HepG2 (cell line): ENCODE results near the gene PPP2R5D. TPM values are rescaled to one million over a fixed set of nuclear protein-coding genes. Genes with fewer than 3 reads are reported as not detected.

Experiments
- CHD2 ChIP-seq: IDR thresholded peaks from 2 replicates; pipeline ENCODE4 v1.6.1; 2011; ENCODE audit warnings: low read depth, low read length, improper control_type of control experiment
- DMTF1 ChIP-seq: sonication (generic); formaldehyde crosslinking; IDR thresholded peaks from 2 replicates; pipeline ENCODE4 v1.4.0; 2020; ENCODE audit warnings: mild to moderate bottlenecking, missing genetic modification reagents
- GATAD2A ChIP-seq: IDR thresholded peaks from 2 replicates; pipeline ENCODE4 v1.6.1; 2016
- HOXA5 ChIP-seq: sonication (generic); formaldehyde crosslinking; IDR thresholded peaks from 2 replicates; pipeline ENCODE4 v1.4.0; 2020; ENCODE audit warnings: missing genetic modification reagents
- IRF2 ChIP-seq: IDR thresholded peaks from 2 replicates; pipeline ENCODE4 v1.6.1; 2018; ENCODE audit warnings: missing genetic modification reagents, missing compliant biosample characterization
- ISX ChIP-seq: sonication (generic); formaldehyde crosslinking; conservative IDR thresholded peaks from 2 replicates; pipeline ENCODE4 v1.5.0; 2020; ENCODE audit warnings: missing genetic modification reagents
- JUND ChIP-seq: sonication (generic); formaldehyde crosslinking; IDR thresholded peaks from 2 replicates; pipeline ENCODE4 v1.8.0; 2022; ENCODE audit warnings: mild to moderate bottlenecking, missing genetic modification reagents
- MBNL3 ChIP-seq: fragments of 250-450 bp; sonication (Bioruptor Pico); conservative IDR thresholded peaks from 2 replicates; pipeline ENCODE4 v1.8.0; 2022; ENCODE audit warnings: mild to moderate bottlenecking, inconsistent platforms
- MIER2 ChIP-seq: IDR thresholded peaks from 2 replicates; pipeline ENCODE4 v1.6.1; 2016; ENCODE audit warnings: missing biosample characterization, missing genetic modification reagents
- MTF1 ChIP-seq: sonication (generic); formaldehyde crosslinking; IDR thresholded peaks from 2 replicates; pipeline ENCODE4 v1.5.0; 2020; ENCODE audit warnings: missing genetic modification reagents
- MYNN ChIP-seq: sonication (generic); formaldehyde crosslinking; IDR thresholded peaks from 2 replicates; pipeline ENCODE4 v1.4.0; 2020; ENCODE audit warnings: mild to moderate bottlenecking, low read depth, missing genetic modification reagents
- NCOA2 ChIP-seq: sonication (generic); formaldehyde crosslinking; IDR thresholded peaks from 2 replicates; pipeline ENCODE4 v1.8.0; 2022; ENCODE audit warnings: inconsistent platforms
- NRL ChIP-seq: sonication (generic); formaldehyde crosslinking; IDR thresholded peaks from 2 replicates; pipeline ENCODE4 v1.5.0; 2020; ENCODE audit warnings: missing genetic modification reagents, mild to moderate bottlenecking, moderate library complexity, borderline replicate concordance
- PLSCR1 ChIP-seq: sonication (generic); formaldehyde crosslinking; IDR thresholded peaks from 2 replicates; pipeline ENCODE4 v1.5.0; 2020; ENCODE audit warnings: missing genetic modification reagents, mild to moderate bottlenecking, borderline replicate concordance
- SAP130 ChIP-seq: IDR thresholded peaks from 2 replicates; pipeline ENCODE4 v1.6.1; 2016; ENCODE audit warnings: low read depth
- SMAD9 ChIP-seq: sonication (generic); formaldehyde crosslinking; IDR thresholded peaks from 2 replicates; pipeline ENCODE4 v1.5.1; 2020; ENCODE audit warnings: mild to moderate bottlenecking, missing genetic modification reagents
- SRY ChIP-seq: sonication (generic); formaldehyde crosslinking; IDR thresholded peaks from 2 replicates; pipeline ENCODE4 v1.8.0; 2022; ENCODE audit warnings: mild to moderate bottlenecking, missing genetic modification reagents
- U2AF1 ChIP-seq: fragments of 200-400 bp; formaldehyde crosslinking; optimal IDR thresholded peaks from 2 replicates; pipeline ENCODE3; 2017; ENCODE audit warnings: mild to moderate bottlenecking, low read depth, low read length
- ZEB1 ChIP-seq: IDR thresholded peaks from 2 replicates; pipeline ENCODE4 v1.6.1; 2012; ENCODE audit warnings: mild to moderate bottlenecking, low read depth, inconsistent platforms; ENCODE audit not compliant: insufficient replicate concordance
- ZFY ChIP-seq: sonication (generic); formaldehyde crosslinking; IDR thresholded peaks from 2 replicates; pipeline ENCODE4 v1.4.0; 2020; ENCODE audit warnings: missing genetic modification reagents
- ZNF24 ChIP-seq: fragments of 450-650 bp; IDR thresholded peaks from 2 replicates; pipeline ENCODE4 v1.6.1; 2017; ENCODE audit warnings: antibody characterized with exemption, mild to moderate bottlenecking
- ZNF441 ChIP-seq: sonication (generic); formaldehyde crosslinking; IDR thresholded peaks from 2 replicates; pipeline ENCODE4 v1.7.0; 2021; ENCODE audit warnings: missing genetic modification reagents, borderline replicate concordance
- ZNF629 ChIP-seq: sonication (generic); formaldehyde crosslinking; conservative IDR thresholded peaks from 2 replicates; pipeline ENCODE4 v1.5.0; 2020; ENCODE audit warnings: missing genetic modification reagents
- ZNF639 ChIP-seq: conservative IDR thresholded peaks from 2 replicates; pipeline ENCODE4 v1.6.1; 2018; ENCODE audit warnings: missing genetic modification reagents
- ZNF737 ChIP-seq: sonication (generic); formaldehyde crosslinking; IDR thresholded peaks from 2 replicates; pipeline ENCODE4 v1.5.0; 2020; ENCODE audit warnings: missing genetic modification reagents, mild to moderate bottlenecking, borderline replicate concordance
- polyA plus RNA-seq, 8 experiments: library from polyadenylated mRNA; depleted of rRNA in 3 of 8; stranded (reverse) in 7 of 8; unstranded in 1 of 8; fragments of >200 nt; fragmentation: Illumina TruSeq in 4 of 8; extraction: Trizol in 4 of 8; gene quantifications; 2 replicates each; pipeline versions ENCODE4 v1.2.1 to v1.2.3, GENCODE V29; 2011 to 2016; ENCODE audit warnings: low read depth in 4 of 8, missing spikeins in 1 of 8, mixed read lengths in 1 of 8; ENCODE audit not compliant: insufficient read depth in 1 of 8
- total RNA-seq, 5 experiments: library from RNA; depleted of rRNA; stranded (reverse); fragments of >200 nt; fragmentation: Illumina TruSeq; extraction: Trizol; gene quantifications; 2 replicates each; pipeline ENCODE4 v1.2.3, GENCODE V29; 2016; ENCODE audit warnings: low read depth in 1 of 5
- TF ChIP-seq, protein P1 (sequence below): sonication (generic); formaldehyde crosslinking; conservative IDR thresholded peaks from 2 replicates; pipeline ENCODE4 v1.4.0; 2020; ENCODE audit warnings: missing genetic modification reagents

The PPP2R5D gene
- total and polyA plus RNA-seq, 2 of the 13 experiments (the other 11 are each of a cell fraction or from before 2014, with no cell fraction given): 53.7 to 60.4 TPM

- TF ChIP-seq, protein P1, sequence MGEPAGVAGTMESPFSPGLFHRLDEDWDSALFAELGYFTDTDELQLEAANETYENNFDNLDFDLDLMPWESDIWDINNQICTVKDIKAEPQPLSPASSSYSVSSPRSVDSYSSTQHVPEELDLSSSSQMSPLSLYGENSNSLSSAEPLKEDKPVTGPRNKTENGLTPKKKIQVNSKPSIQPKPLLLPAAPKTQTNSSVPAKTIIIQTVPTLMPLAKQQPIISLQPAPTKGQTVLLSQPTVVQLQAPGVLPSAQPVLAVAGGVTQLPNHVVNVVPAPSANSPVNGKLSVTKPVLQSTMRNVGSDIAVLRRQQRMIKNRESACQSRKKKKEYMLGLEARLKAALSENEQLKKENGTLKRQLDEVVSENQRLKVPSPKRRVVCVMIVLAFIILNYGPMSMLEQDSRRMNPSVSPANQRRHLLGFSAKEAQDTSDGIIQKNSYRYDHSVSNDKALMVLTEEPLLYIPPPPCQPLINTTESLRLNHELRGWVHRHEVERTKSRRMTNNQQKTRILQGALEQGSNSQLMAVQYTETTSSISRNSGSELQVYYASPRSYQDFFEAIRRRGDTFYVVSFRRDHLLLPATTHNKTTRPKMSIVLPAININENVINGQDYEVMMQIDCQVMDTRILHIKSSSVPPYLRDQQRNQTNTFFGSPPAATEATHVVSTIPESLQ (CRISPR knock-in tag): no peak
- TF ChIP-seq ZNF441 (CRISPR knock-in tag) (peak; percentile 72; the same call in 1 of the 2 replicates), MIER2 (CRISPR knock-in tag) (peak; percentile 78), JUND (CRISPR knock-in tag) (peak; percentile 81; the same call in 1 of the 2 replicates), SMAD9 (CRISPR knock-in tag) (no peak), NRL (CRISPR knock-in tag) (peak; percentile 67), ZNF24 (no peak), DMTF1 (CRISPR knock-in tag) (peak; percentile 84; the same call in 1 of the 2 replicates), ZNF639 (CRISPR knock-in tag) (0 out of 2 replicates have a peak, but pooled peaks have one; percentile 30), HOXA5 (CRISPR knock-in tag) (no peak), MYNN (CRISPR knock-in tag) (no peak), IRF2 (CRISPR knock-in tag) (peak; percentile 90), GATAD2A (CRISPR knock-in tag) (peak; percentile 94), CHD2 (no peak), SRY (CRISPR knock-in tag) (peak; percentile 84; the same call in 1 of the 2 replicates), SAP130 (CRISPR knock-in tag) (peak; percentile 94), PLSCR1 (CRISPR knock-in tag) (no peak), ZNF737 (CRISPR knock-in tag) (no peak), ISX (CRISPR knock-in tag) (no peak), ZFY (CRISPR knock-in tag) (peak; percentile 72), U2AF1 (no peak), ZEB1 (peak; percentile 100), ZNF629 (CRISPR knock-in tag) (peak; percentile 51; the same call in 1 of the 2 replicates), NCOA2 (CRISPR knock-in tag) (peak; percentile 91), MTF1 (CRISPR knock-in tag) (no peak), MBNL3 (CRISPR knock-in tag) (no peak)
These were observed 45.2 kb upstream of the PPP2R5D start (continued) for GRCh38 chr6:42938987-42939809.
